GM18951 (cell line): ENCODE results near the gene IRX2.

Source experiments
- POLR2A ChIP-seq: IDR thresholded peaks from 4 replicates; pipeline ENCODE4 v1.6.1; 2011; ENCODE audit warnings: mild to moderate bottlenecking; ENCODE audit not compliant: insufficient read length, insufficient read depth; ENCODE audit errors: extremely low read depth
- in situ Hi-C: fragments of 300-500 bp; cut with MboI; formaldehyde crosslinking; loops from one replicate; pipeline ENCODE4 v1.12.0; 2022; ENCODE audit warnings: low sequenced_read_pairs, mixed read lengths, inconsistent platforms; ENCODE audit not compliant: unreplicated experiment

The IRX2 gene

DNA sequence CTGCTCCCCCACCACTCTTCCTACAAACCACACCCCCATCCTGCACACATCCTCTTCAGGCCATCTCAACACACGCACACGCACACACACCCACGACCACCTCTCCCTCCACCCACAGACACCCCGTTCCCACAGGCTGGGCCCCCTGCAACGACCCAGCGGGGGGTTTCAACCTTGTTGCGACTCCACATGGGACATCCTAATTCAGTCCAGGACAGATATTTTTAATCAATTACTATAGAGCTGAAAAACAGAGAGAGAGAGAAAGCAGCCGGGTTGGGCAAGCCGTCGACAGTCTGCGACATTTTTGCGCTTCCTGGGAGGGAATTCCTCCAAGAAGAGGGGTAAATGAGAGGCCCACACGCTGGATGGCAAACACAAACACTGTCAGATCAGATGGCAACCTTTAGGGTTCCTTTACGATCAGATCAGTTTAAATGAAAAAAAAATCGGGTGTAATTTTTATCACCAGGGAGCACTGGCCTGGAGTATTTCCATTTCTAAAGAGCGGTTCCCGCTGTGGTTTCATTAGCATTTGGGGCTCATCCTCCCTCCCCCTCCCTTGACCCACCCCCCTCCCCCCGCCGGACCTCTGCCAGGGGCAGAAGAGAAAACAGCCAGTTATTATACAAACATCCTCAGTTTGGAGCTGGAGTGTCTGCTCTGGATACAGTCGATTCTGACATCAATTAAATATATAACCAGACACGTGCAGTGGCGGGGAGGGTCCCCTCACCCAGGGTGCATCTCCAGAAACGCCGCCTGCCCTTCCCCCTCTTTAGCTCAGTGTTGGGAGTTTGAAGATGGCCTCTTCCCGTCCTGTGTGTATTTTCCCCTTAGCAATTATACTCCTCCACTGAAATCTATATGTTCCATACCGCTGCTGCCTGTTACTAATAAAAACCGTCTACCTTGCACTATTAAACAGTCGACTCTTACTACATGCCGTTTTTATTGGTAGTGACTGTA lies 2.3 kb upstream of the IRX2 start:
- no peak for TF ChIP-seq POLR2A
- in situ Hi-C loops, result no loop called here

DNA sequence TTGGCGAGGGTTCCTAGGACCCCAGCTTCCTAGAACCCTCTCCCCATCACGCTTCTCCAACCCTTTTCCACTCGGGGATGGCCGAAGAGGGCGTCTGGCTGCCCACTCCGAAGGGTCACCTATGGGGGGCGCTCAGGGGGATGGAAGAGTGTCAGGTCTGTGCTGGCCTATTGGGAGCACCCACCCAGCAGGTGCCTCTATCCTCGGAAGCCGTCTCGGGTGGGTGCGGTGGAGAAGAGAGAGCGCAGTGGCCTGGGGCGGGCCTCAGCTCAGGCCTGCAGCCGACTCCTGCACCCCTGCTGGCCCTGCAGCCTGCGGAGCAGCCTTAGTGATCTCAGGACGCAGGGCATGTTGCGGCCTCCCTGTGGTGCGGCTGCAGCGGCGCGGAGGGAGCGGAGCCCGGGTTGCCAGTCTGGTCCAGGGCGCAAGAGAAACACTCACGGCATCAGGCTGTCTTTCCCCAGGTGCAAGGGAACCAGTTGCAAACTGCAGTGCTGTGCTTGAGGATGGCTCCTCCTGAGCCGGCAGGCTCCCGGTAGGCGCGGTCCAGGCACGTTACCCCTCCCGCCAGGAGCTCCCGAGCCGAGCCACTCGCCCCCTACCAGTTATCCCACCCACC lies 1.5 kb upstream of the IRX2 start:
- TF ChIP-seq POLR2A, result no peak
- in situ Hi-C loops, result no loop called here

DNA sequence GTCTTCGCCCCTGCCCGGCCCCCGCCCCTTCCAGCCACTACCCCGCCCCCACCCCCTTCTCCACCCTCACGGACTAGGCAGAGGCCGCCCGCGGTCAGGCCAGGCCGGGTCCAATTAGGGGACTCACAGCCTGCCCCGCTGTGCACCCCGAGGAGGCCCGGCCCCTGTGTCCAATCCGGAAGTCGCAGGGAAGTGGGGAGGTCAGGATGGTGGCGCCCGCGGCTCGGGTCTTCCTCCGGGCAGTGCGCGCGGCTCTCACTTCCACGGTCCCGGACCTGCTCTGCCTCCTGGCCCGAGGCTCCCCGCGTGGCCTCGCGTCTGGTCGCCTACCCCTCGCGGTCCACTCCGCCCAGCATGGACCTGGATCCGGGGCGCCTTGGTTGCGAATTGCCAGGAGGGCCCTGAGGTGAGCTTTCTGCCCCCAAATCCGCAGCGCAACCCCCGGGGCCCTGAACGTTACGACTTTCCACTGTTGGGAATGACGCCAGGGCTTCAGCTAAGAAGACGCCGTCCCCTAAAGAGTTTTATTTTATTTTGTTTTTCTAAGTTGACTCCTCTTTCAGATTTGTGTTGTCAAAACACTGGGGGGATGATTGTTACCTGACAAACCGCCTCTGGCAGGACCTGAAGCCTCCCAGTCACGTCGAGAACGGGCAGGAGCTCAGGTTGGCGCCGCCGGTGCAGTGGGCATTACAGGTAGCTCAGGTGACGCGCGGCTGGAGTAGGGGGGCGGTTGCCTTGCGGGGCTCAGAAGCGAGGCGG lies 763 bp upstream of the IRX2 start:
- TF ChIP-seq POLR2A, result no peak
- in situ Hi-C loops, result no loop called here

DNA sequence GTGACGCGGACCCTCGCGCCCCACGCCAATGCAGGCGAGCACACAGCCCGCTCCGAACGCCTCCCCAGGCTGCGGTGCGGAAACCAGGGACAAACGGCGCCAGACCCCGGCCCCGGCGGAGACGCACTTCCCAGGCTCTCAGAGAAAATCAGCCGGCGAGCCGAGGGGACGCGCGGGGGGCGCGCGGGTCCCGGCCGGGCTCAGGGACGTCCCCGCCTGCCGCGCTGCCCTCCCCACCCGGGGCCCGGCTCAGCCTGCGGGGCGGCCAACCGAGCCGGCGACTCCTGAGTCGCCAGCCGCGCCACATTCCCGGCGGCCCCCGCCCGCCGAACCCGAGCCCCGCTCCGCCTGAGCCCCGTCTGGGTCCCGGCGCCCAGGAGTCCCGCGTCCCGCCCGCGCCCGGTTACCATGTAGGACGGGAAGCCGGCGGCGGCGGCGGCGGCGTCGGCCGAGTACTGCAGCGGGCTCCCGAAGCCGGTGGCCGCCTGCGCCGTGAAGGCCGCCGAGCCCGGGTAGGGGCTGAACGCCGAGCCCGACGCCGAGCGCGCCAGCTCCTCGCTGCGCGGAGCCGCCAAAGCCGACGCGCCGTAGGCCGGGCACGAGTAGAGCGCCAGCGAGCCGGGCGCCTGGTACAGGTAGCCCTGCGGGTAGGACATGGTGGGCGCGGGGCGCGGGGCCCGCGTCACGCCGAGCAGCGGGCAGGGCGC lies 566 bp downstream of the IRX2 start:
- in situ Hi-C loops, result no loop called here
- TF ChIP-seq POLR2A, result no peak

DNA sequence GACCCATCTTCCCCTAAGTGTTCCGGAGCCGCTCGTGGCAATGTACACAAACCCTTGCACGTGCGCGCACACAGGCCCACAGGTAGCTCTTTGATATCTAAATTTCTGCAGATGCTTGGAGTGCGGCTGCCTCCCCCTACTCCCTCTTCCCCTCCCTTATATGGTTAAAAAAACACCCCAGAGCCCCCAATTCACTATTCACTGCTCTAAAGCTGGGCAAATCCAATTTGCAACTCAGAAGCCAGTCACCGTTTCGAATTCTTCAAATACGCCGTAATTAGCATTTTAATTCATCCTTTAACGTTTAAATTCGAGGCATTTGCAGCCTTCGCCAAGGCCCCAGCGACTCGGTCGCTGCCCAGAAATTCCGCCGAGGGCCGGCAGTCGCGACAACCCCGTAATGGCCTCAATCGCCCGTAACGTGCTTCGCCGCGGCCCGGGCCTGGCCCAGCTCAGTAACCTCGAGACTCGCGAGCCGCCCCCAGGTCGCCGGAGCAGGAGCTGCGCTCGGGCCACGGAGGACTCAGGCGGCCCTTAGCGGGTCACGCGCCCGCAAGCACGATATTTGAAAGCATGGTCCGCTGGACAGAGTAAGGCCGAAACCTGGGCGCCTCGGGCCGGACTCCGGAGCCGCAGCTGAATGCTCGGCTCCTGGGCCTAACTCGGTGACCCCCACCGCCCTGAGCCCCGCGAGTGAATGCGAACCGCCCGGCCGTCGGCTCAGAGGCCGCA lies 1.3 kb downstream of the IRX2 start:
- in situ Hi-C loops, result no loop called here
- TF ChIP-seq POLR2A, result no peak

DNA sequence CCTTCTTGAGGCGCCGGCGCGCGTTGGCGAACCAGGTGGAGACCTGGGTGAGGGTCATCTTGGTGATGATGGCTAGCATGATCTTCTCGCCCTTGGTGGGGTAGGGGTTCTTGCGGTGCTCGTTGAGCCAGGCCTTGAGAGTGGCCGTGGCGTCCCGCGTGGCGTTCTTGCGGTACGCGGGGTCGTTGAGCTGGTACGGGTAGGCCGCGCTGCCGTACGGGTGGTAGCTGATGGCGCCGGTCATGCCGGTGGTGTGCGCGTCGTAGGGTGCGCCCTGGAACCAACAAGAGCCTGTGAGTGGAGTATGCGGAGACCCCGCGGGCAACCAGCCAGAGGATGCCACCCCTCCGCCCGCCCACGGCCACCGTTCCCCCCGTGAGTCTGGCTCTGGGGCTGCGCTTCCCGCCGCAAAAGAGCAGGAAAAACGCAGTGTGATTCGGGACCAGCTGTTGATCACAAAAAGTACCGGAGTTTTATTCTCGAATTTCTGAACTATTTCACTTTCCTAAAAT lies 1.9 kb downstream of the IRX2 start:
- no peak for TF ChIP-seq POLR2A
- in situ Hi-C loops, result no loop called here

DNA sequence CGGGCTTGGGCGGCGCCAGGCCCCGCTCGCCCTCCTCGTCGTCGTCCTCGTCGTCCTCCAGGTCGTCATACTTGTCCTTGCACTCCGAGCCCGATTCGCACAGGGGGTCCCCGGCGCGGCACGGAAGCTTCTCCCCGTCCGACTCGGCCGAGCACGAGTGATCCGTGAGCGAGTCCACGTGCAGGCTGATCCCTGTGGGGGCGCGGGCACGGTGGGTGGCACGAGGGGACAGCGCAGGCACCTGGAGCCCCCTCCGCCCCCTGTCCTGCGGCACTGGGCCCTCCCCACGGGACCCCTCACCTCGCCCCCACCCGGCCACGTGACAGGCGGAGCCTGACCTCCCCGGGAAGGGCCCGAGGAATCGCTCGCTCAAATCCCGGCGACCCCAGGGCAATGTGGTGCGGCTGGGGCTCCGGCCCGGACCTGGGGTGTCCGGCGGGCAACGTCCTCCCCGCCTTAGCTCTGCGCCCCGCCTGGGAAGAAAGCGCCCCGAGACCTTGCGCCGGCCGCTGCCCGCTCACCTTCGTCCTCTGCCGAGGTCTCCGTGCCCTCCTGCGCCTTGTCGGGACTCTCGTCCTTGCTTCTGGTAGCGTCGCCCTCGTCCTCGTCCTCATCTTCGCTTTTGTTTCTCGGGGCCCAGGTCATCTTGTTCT lies 2.5 kb downstream of the IRX2 start:
- no peak for TF ChIP-seq POLR2A
- in situ Hi-C loops, result no loop called here

DNA sequence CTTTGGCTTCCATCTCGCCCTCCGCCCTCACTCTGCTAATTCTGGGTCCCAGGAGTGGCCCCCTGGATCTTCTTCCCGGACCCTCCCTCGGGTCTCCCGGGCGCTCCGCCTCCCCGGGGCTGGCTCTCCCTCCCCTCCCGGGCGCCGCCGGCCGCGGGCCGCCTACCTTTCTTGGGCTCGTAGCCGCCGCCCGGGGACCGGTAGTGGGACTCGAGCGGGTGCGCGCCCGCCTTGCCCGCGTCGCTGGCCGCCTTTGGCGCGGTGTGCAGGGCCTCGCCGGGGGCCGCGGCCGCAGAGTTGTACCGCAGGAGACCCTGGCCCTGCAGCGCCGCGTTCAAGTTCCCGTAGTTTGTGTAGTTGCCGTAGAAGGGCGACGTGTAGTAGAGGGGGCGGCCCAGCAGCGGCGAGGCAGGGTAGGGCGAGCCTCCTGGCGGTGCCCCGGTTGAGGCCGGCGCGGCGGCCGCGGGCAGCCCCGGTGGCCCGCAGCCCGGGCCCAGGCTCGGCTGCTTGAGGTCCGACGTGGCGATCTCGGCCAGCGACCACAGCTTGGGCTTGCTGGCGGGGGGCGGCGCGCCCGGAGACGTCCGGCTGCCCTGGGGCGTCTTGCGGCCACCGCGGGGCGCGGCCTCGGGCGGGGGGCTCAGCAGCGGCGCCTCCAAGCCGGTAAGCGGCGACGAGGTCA lies 3.2 kb downstream of the IRX2 start:
- no peak for TF ChIP-seq POLR2A
- in situ Hi-C loops, result no loop called here

DNA sequence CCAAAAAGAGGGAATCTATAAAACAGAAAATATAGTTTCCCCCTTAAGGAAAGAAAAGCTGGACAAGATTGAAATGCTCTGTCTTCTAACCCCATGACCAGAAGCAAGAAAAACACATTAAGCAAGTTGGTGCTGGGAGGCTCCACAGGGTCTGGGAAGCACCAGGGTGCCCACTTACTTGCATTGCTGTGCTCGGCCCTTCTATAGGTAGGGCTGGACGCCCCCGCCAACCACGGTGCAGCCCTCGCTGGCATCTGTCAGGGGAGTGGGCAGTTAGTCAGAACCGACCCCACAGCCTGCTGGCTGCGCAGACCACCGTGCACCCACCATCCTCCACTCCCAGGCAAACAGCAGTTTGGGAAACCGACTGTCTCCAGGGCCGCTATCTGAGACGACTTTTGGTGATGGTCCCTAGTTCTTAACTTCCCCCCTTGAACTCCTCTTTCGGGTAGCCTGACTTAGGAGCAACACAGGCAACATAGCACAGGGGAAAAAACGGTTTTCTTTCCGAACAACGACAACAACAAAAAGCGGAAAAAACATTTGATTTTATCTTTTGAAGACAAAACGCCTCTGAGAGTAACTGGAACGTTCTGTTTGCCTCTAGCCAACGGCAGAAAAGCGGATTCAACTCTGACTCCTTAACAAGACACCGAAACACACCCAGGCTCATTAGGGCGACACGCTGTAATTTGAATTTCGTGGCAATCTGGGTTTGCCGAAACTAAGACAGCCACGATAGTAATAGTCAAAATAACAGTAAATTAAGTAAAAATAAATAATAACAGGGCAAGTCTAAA lies 3.9 kb downstream of the IRX2 start:
- TF ChIP-seq POLR2A, result no peak
- in situ Hi-C loops, result no loop called here

DNA sequence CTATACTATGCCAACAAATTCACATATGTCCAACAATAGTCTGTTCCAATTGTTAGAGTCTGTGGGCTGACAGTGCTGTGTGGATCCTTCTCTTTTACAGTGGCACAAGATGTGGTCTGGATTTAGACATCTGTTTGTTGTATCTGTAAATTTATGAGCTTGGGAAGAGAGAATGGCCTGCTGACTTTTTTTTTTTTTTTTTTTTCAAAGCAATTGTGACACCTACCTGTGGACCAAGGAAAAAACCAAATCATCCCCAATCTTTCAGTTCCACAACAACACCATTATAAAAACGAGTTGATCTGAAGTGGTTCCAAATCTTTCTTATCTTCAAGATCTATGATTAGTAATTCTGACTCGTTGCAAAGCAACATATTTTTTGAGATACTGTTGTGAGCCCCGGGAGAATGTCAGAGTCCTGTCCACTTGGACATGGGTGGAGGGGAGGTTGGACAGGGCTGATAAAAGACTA lies 4.9 kb downstream of the IRX2 start:
- in situ Hi-C loops, result no loop called here
- no peak for TF ChIP-seq POLR2A

DNA sequence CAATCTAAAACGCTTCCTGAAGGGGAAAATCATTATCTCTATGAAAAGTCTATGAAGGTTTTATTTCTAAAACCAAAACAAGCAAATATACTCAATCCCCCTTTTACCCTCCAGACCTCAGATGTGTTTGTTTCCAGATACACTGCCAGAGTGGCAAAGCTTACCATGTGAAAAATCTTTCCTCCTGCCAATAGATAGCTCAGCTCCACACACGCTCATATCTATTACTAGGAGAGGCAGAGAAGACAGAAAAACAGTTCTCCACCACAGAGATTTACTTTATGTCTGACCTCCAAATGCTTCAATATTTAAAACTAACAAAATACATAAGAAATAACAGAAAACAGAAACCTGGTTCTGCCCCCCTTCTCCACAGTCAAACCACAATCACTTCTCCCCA lies 7.0 kb downstream of the IRX2 start:
- TF ChIP-seq POLR2A, result no peak
- in situ Hi-C loops, result no loop called here
